Thymus (tissue), 11 donors: Measurements from ENCODE around the gene GPR107. TPM values are rescaled to one million over a fixed set of nuclear protein-coding genes. Genes with fewer than 3 reads are reported as not detected.

Experiments
- DNase-seq, 9 donors: peaks; one replicate each; pipeline ENCODE4 v3.0.0-alpha.2; 2013; ENCODE audit warnings: low spot score in 9 of 9, low read depth in 6 of 9, missing footprints in 1 of 9
- H3K27ac ChIP-seq, 2 donors: one replicate each; pipeline ENCODE4 v1.5.1; 2013; ENCODE audit warnings: control low read depth in 1 of 2, low read depth in 1 of 2, low read length in 1 of 2, mild to moderate bottlenecking in 1 of 2, moderate library complexity in 1 of 2
- H3K27me3 ChIP-seq, 2 donors: one replicate each; pipeline ENCODE4 v1.5.1; 2013; ENCODE audit warnings: low read length in 1 of 2; ENCODE audit not compliant: control insufficient read depth in 2 of 2, insufficient read depth in 1 of 2
- H3K36me3 ChIP-seq, 2 donors: one replicate each; pipeline ENCODE4 v1.5.1; 2013; ENCODE audit warnings: low read length in 1 of 2, mild to moderate bottlenecking in 1 of 2, moderate library complexity in 1 of 2; ENCODE audit not compliant: control insufficient read depth in 2 of 2, insufficient read depth in 2 of 2
- H3K4me1 ChIP-seq, 2 donors: one replicate each; pipeline ENCODE4 v1.5.1; 2013; ENCODE audit warnings: low read length in 2 of 2; ENCODE audit not compliant: control insufficient read depth in 2 of 2, insufficient read depth in 2 of 2
- H3K4me3 ChIP-seq, 2 donors: one replicate each; pipeline ENCODE4 v1.5.1; 2013; ENCODE audit warnings: low read length in 2 of 2, control low read depth in 1 of 2, mild to moderate bottlenecking in 1 of 2
- H3K9me3 ChIP-seq, 2 donors: one replicate each; pipeline ENCODE4 v1.5.1; 2013; ENCODE audit warnings: low read length in 1 of 2, mild to moderate bottlenecking in 1 of 2; ENCODE audit not compliant: control insufficient read depth in 2 of 2, insufficient read depth in 1 of 2
- WGBS: extraction: QIAGEN DNeasy Blood & Tissue Kit; methylation state at CpG from one replicate; pipeline ENCODE4 v1.1.7; 2013; 5-methylcytosine and 5-hydroxymethylcytosine counted together
- polyA plus RNA-seq: library from polyadenylated mRNA; stranded (reverse); fragments of 200-250 nt; gene quantifications from one replicate; pipeline ENCODE4 v1.2.3, GENCODE V29; 2013
- total RNA-seq: library from RNA; stranded (reverse); fragments of 120-200 nt; gene quantifications from one replicate; pipeline ENCODE4 v1.2.4, GENCODE V29; 2013
- donor health status: healthy.

GPR107 gene
- total and polyA plus RNA-seq, 2 donors = 8.5 to 10.7 TPM

DNA sequence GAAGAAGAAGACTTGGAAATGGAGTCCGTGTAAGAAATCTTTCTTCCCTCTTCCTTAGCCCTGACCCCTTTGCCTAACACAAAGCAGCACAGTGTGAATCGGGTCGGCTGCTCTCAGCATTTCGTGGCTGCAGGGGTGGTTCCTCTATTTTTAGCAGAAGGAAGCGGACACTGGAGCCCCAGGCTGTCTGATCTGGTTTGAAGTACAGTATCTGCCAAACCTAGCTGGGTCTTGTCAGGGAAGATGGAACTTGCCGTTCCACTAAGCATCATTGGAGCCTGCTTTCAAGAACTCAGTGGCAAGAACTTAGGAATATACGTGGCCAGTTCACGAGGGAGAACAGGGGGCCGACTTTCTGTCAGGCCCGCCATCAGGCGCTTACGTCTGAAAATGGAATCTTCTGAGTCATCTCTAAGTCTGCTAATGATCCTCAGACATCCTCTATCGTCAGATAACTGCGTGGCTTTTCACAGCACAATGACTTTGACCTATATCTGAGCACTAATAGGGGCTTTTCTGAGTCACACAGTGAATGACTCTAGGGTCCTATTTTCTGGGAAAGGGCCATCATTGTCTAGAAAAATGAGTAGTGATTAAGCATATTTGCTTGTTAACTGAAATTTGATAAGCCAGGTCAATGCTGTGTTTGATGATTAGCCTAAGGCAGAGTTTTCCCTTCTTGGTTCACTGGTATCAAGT lies 75.2 kb downstream of the GPR107 start:
- 36% methylated on average over 14 of the region's 14 CpGs for WGBS
- Histone ChIP-seq H3K4me1 (peaks cover 17 to 40% of the 10 kb centered on the region in 2 donors), H3K9me3 (no peaks in the 10 kb centered on the region), H3K36me3 (peaks cover 23 to 34% of the 10 kb centered on the region in 2 donors), H3K27me3 (no peaks in the 10 kb centered on the region), H3K4me3 (peak overlapping the region in 1 of 2 donors; percentile 3), H3K27ac (peak overlapping the region; percentile 88 to 92)
- DNase-seq = peak in 2 of 9 donors; percentile 28 to 58

DNA sequence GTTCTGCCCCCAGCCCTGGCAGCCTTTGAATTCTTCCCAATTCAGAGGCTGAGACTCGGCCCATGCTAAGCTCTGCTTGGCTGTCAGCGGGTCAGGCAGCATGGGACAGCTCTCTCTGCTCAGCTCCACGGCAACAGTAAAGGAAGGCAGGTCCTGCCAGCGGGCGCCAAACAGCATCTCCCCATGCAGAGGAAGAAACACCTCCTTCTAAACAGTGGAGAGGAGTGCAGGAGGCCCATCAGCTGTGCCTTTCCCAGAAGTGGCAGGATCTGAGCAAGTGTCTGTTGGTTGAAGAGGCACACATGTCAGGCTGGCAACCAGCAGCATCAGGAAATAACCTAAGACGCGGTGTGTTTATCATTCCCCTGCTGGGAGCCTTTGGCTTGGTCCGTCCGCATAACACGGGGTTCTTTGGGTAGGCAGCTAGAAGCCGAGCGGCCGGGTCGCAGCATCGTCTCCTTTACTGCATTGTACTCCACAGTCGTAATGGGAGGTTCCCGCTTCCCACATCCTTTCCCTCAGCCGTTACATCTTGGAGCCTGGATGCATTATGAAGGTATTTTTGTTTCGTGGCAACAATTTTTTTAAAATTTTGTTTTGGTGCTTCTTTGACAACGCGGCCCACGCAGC lies 75.8 kb downstream of the GPR107 start:
- peak in 1 of 9 donors; percentile 12 for DNase-seq

DNA sequence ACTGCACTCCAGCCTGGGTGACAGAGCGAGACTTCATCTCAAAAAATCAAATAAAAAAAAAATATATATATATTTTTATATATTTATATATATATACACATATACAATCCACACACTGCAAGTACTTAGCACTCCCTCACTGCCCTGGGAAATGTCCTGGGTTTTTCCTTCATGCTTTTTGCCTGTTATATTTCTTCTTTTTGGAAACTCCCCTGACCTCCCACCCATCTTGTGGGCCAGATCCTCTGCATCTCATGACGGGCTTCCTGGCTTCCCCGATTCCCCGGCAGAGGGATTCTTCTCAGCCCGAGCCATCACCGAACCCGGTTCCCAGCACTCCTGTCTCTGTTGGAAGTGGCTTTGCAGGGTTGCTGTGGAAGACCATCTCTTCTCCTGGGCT lies 79.0 kb downstream of the GPR107 start:
- over 99% methylated on average over 7 of the region's 7 CpGs for WGBS
- no peak for DNase-seq
- no peak overlapping the region for H3K27ac ChIP-seq
- H3K4me1 ChIP-seq = peaks cover 16 to 33% of the 10 kb centered on the region in 2 donors
- H3K4me3 ChIP-seq = no peak overlapping the region
- peaks cover 0 to 2% of the 10 kb centered on the region in 2 donors for H3K9me3 ChIP-seq
- H3K27me3 ChIP-seq = no peaks in the 10 kb centered on the region
- peaks cover 37 to 45% of the 10 kb centered on the region in 2 donors for H3K36me3 ChIP-seq

More for the DNA sequence above, 75.8 kb downstream of the GPR107 start:
- Histone ChIP-seq H3K36me3 (peaks cover 23 to 37% of the 10 kb centered on the region in 2 donors), H3K27me3 (no peaks in the 10 kb centered on the region), H3K9me3 (peaks cover 0 to 2% of the 10 kb centered on the region in 2 donors), H3K27ac (peak overlapping the region; percentile 88 to 92), H3K4me3 (no peak overlapping the region), H3K4me1 (peaks cover 17 to 38% of the 10 kb centered on the region in 2 donors)
- 91% methylated on average over 22 of the region's 22 CpGs for WGBS

DNA sequence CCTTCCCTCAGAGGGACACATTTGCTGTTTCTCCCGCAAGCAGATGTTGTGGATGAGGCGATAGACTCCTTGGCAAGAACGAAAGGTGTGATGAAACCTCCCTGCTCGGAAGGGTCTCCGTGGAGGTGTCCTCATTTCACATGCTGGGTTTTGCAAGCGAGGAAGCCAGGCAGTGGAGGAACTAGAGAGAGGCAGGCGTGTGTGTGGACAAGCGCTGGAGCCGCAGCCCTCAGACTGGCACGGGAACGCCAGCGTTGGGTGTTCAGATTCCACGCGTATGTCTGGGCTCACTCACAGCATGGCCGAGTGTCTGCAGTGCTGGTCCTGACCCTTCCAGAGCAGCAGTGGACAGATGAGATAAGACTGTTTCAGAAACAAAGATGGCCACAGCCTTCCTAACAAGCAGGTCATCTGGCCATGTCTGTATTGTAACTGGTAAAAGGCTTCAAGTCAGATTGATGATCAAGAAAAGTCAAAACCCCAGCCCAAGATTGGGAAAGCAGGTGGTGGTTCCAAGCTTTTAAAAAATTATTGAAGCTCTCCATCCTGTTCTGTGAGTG lies 83.5 kb downstream of the GPR107 start:
- peaks cover 0 to 5% of the 10 kb centered on the region in 2 donors for H3K27me3 ChIP-seq
- H3K36me3 ChIP-seq = peaks cover 13 to 16% of the 10 kb centered on the region in 2 donors
- WGBS = 98% methylated on average over 15 of the region's 15 CpGs
- no peak overlapping the region for H3K4me3 ChIP-seq
- peaks cover 0 to 2% of the 10 kb centered on the region in 2 donors for H3K9me3 ChIP-seq
- peaks cover 0 to 21% of the 10 kb centered on the region in 2 donors for H3K4me1 ChIP-seq
- no peak overlapping the region for H3K27ac ChIP-seq
- no peak for DNase-seq

DNA sequence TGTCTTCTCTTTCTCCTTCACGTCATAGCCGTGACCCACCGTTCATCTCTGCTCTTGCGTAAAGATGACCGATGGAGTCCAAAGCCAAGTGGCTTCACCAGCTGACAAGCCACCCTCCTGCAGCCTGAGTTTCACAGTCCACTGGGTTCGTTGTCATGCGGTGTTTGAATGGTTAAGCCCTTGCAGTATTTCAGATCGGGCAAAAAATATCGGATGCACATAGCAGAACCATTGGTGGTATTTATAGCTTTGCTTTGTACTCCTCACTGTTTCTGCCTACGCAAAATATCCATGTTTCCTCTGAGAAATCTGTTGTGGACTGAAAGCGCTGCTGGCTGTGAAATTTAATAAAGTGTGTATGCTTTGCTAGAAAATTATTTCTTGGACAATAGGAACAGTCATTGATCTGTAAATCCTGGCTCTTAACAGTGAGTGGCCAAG lies 84.0 kb downstream of the GPR107 start:
- H3K4me3 ChIP-seq = no peak overlapping the region
- no peak for DNase-seq
- peaks cover 0 to 10% of the 10 kb centered on the region in 2 donors for H3K27me3 ChIP-seq
- H3K27ac ChIP-seq = no peak overlapping the region
- peaks cover 0 to 2% of the 10 kb centered on the region in 2 donors for H3K9me3 ChIP-seq
- 95% methylated on average over 11 of the region's 11 CpGs for WGBS
- H3K36me3 ChIP-seq = peaks cover 13 to 15% of the 10 kb centered on the region in 2 donors
- H3K4me1 ChIP-seq = peaks cover 0 to 21% of the 10 kb centered on the region in 2 donors

DNA sequence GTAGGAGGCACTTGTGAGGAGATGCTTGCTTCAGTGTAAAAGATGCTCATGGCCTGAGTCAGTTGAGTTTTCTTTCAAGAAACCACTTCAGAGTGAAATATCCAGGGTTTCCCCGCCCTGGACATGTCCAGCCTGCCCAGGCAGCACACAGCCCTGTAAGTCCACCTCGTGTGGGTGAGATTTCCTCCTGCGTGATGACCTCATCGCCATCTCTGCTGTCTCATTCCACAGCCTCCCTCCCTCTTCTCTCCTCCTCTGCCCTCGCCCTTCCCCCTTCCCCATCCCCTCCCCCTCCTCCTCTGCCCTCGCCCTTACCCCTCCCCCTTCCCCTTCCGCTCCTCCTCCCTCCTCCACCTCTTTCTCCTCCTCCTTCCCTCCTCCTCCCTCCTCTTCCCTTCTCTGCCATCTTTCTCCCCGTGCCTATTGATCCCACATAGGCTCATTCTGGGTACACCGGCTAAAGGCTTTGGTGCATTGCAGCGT lies 84.5 kb downstream of the GPR107 start:
- no peak overlapping the region for H3K27ac ChIP-seq
- peaks cover 0 to 2% of the 10 kb centered on the region in 2 donors for H3K9me3 ChIP-seq
- H3K4me3 ChIP-seq = no peak overlapping the region
- peaks cover 13 to 15% of the 10 kb centered on the region in 2 donors for H3K36me3 ChIP-seq
- peaks cover 0 to 15% of the 10 kb centered on the region in 2 donors for H3K27me3 ChIP-seq
- 84% methylated on average over 10 of the region's 10 CpGs for WGBS
- DNase-seq = peak in 1 of 9 donors; percentile 20
- peaks cover 0 to 21% of the 10 kb centered on the region in 2 donors for H3K4me1 ChIP-seq

DNA sequence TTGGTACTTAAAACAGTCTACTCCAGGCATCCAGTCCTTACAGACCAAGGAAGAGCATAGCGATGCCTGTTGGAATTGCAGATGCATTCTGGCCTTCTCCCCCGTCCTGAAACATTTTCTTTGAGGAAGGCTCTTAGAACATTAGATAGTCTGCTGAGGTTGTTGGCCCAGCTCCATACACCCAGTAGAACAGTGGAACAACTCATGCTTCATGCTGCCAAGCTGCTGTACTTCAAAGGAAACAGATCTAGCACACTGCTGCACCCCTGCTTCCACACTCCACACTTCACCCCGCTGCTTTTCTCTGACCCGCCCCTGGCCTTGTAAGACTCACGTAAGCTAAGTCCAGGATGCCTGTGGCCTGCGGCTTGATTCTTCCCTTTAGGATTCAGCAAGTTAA lies 85.1 kb downstream of the GPR107 start:
- Histone ChIP-seq H3K27me3 (peaks cover 0 to 21% of the 10 kb centered on the region in 2 donors), H3K4me3 (no peak overlapping the region), H3K9me3 (peaks cover 0 to 3% of the 10 kb centered on the region in 2 donors), H3K36me3 (peaks cover 12 to 13% of the 10 kb centered on the region in 2 donors), H3K27ac (peak overlapping the region in 1 of 2 donors; percentile 48), H3K4me1 (peaks cover 0 to 25% of the 10 kb centered on the region in 2 donors)
- WGBS = 88% methylated on average over 6 of the region's 6 CpGs
- peak in 4 of 9 donors; percentile 22 to 55 (median 22) for DNase-seq

DNA sequence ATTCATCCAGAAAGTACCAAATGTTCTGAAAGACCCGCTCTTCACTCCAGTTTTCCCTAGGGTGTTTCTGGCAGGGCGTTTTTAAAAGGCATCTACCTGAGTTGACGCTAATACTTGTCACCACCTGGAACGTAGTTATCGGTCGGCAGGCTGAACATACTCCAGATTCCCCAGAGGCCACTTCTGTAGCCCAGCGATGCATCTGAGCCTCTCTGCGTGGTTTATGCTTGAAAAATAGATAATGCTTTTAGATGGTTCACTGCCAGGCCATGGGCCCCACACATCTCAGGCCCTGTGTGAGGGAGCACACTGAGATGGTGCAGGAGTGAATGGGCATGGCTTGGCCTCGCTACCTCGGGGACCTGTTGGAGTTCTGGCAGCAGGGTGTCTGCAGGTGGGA lies 85.5 kb downstream of the GPR107 start:
- peaks cover 0 to 5% of the 10 kb centered on the region in 2 donors for H3K9me3 ChIP-seq
- 95% methylated on average over 10 of the region's 10 CpGs for WGBS
- peaks cover 10 to 13% of the 10 kb centered on the region in 2 donors for H3K36me3 ChIP-seq
- H3K27ac ChIP-seq = no peak overlapping the region
- peaks cover 0 to 26% of the 10 kb centered on the region in 2 donors for H3K27me3 ChIP-seq
- no peak overlapping the region for H3K4me3 ChIP-seq
- H3K4me1 ChIP-seq = peaks cover 0 to 26% of the 10 kb centered on the region in 2 donors
- no peak for DNase-seq
